OCI-LY7 (cell line): ENCODE measurements around the gene PPT1. TPM values are rescaled to one million over a fixed set of nuclear protein-coding genes. Genes with fewer than 3 reads are reported as not detected.

Source experiments
- BruUV-seq: library from RNA; stranded (reverse); fragments of 400-500 nt; replicated peaks from 2 replicates; lab custom pipeline; 2021; lab: Mats Ljungman, UMichigan
- CTCF ChIA-PET: fragments of 300-600 bp; sonication (Branson Sonifier 250); formaldehyde crosslinking; loops from one replicate; lab custom pipeline; 2022; ENCODE audit warnings: antibody characterized with exemption; ENCODE audit not compliant: unreplicated experiment; lab: Charles Lee
- POLR2A ChIA-PET: fragments of 300-600 bp; sonication (Branson Sonifier 250); formaldehyde crosslinking; loops from one replicate; lab custom pipeline; 2022; ENCODE audit warnings: antibody characterized with exemption; lab: Charles Lee
- DNase-seq: peaks from one replicate; pipeline ENCODE4 v3.0.0-alpha.2; 2015; ENCODE audit warnings: low spot score
- H2AFZ ChIP-seq: fragments of 200-600 bp; sonication (generic), shearing (Covaris generic); 2 replicates; pipeline ENCODE4 v1.6.1; 2014; ENCODE audit warnings: mild to moderate bottlenecking, antibody characterized with exemption, low read length, moderate library complexity
- H3K27ac ChIP-seq: fragments of 200-600 bp; sonication (generic); 2 replicates; pipeline ENCODE4 v1.5.1; 2014; ENCODE audit warnings: mixed run types, low read depth, mild to moderate bottlenecking, moderate library complexity, low read length, inconsistent platforms; ENCODE audit not compliant: poor library complexity, severe bottlenecking
- H3K36me3 ChIP-seq: fragments of 200-600 bp; sonication (generic); 2 replicates; pipeline ENCODE4 v1.6.1; 2014; ENCODE audit warnings: mild to moderate bottlenecking, antibody characterized with exemption, low read length, moderate library complexity, mixed read lengths; ENCODE audit not compliant: insufficient read depth
- H3K4me1 ChIP-seq: fragments of 200-600 bp; sonication (generic); 2 replicates; pipeline ENCODE4 v1.5.1; 2014; ENCODE audit warnings: mild to moderate bottlenecking, low read length; ENCODE audit not compliant: insufficient read depth, poor library complexity, severe bottlenecking
- H3K4me2 ChIP-seq: fragments of 200-600 bp; sonication (generic); 2 replicates; pipeline ENCODE4 v1.6.1; 2014; ENCODE audit warnings: mild to moderate bottlenecking, low read length
- H3K4me3 ChIP-seq: fragments of 200-600 bp; sonication (generic); 2 replicates; pipeline ENCODE4 v1.5.1; 2014; ENCODE audit warnings: mild to moderate bottlenecking, low read depth, low read length; ENCODE audit not compliant: poor library complexity, severe bottlenecking
- H3K79me2 ChIP-seq: fragments of 200-600 bp; sonication (generic); 2 replicates; pipeline ENCODE4 v1.6.1; 2016; ENCODE audit warnings: low read depth, mild to moderate bottlenecking, low read length, moderate library complexity, mixed read lengths; ENCODE audit not compliant: insufficient read depth
- H3K9me2 ChIP-seq: fragments of 200-600 bp; sonication (generic); 2 replicates; pipeline ENCODE4 v1.6.1; 2016; ENCODE audit warnings: mild to moderate bottlenecking, low read length, mixed read lengths; ENCODE audit not compliant: insufficient read depth
- H3K9me3 ChIP-seq: fragments of 200-600 bp; sonication (generic); 2 replicates; pipeline ENCODE4 v1.6.1; 2014; ENCODE audit warnings: mild to moderate bottlenecking, mixed run types, low read length, mixed read lengths
- H4K20me1 ChIP-seq: fragments of 200-600 bp; sonication (generic); 2 replicates; pipeline ENCODE4 v1.6.1; 2014; ENCODE audit warnings: mild to moderate bottlenecking, antibody characterized with exemption, low read length, moderate library complexity, mixed read lengths; ENCODE audit not compliant: insufficient read depth
- EZH2phosphoT487 ChIP-seq: fragments of 200-600 bp; sonication (generic); IDR thresholded peaks from 2 replicates; pipeline ENCODE4 v1.6.1; 2018; ENCODE audit warnings: low read depth, borderline replicate concordance, mild to moderate bottlenecking, mixed run types, antibody characterized with exemption, low read length, moderate library complexity, mixed read lengths
- intact Hi-C: fragments of 100-400 bp; cut with micrococcal nuclease; formaldehyde crosslinking; loops from one replicate; pipeline ENCODE4 v1.10.0; 2022; ENCODE audit not compliant: unreplicated experiment
- total RNA-seq, 2 experiments: library from RNA; depleted of rRNA in 1 of 2; stranded (reverse); fragments of >200 nt in 1 of 2; shearing (Covaris generic) in 1 of 2; gene quantifications; 2 replicates each; pipeline ENCODE4 v1.2.3, GENCODE V29; 2014 to 2022
- TF ChIP-seq, protein P1 (sequence below): fragments of 200-600 bp; sonication (generic); conservative IDR thresholded peaks from 2 replicates; pipeline ENCODE4 v1.5.1; 2014; ENCODE audit warnings: mild to moderate bottlenecking, antibody characterized with exemption, low read length, moderate library complexity, mixed read lengths

PPT1 gene
- total RNA-seq, 2 experiments from 2014 or later: 55.9 to 66.5 TPM

DNA sequence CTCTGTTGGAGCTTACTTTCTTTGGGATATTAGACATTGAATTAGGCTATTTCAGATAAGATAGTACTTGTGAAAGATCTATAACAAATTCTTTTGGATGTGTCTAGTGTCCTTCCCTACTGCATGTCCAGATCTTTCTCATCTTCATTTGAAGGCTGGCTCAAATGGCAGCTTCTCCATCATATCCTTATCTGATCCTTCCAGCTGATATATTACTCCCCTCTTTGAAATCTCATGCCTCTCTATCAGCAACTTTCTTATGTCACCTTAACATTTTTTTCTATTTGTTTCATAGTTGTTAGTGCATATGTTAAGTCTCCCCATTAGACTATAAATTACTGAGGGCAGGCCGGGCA, 39.0 kb downstream of the PPT1 start:
- intact Hi-C loops: no loop called here
- H3K4me3 ChIP-seq: no peak overlapping the region
- ChIA-PET CTCF (interaction anchor here (0.7 to 0.8 kb wide), 2 partner anchors 14 to 139 kb away, joined by 3 read pairs; no protein-coding TSS in a partner anchor), POLR2A (interaction anchor here (1.0 to 2.2 kb wide), 4 partner anchors 10 to 25 kb away, joined by 3 to 13 read pairs (median 3); partner anchors contain the start of gene CAP1)
- no peaks in the 10 kb centered on the region for H3K9me2 ChIP-seq
- DNase-seq: no peak
- no peaks in the 10 kb centered on the region for H4K20me1 ChIP-seq
- TF ChIP-seq, protein P1, sequence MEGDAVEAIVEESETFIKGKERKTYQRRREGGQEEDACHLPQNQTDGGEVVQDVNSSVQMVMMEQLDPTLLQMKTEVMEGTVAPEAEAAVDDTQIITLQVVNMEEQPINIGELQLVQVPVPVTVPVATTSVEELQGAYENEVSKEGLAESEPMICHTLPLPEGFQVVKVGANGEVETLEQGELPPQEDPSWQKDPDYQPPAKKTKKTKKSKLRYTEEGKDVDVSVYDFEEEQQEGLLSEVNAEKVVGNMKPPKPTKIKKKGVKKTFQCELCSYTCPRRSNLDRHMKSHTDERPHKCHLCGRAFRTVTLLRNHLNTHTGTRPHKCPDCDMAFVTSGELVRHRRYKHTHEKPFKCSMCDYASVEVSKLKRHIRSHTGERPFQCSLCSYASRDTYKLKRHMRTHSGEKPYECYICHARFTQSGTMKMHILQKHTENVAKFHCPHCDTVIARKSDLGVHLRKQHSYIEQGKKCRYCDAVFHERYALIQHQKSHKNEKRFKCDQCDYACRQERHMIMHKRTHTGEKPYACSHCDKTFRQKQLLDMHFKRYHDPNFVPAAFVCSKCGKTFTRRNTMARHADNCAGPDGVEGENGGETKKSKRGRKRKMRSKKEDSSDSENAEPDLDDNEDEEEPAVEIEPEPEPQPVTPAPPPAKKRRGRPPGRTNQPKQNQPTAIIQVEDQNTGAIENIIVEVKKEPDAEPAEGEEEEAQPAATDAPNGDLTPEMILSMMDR: no peak
- no peak for TF ChIP-seq EZH2phosphoT487
- H3K4me2 ChIP-seq: peak overlapping the region; percentile 76
- BruUV-seq: no TSS peak
- H3K27ac ChIP-seq: peak overlapping the region; percentile 90
- H3K79me2 ChIP-seq: peaks cover 81% of the 10 kb centered on the region
- peaks cover 73% of the 10 kb centered on the region for H3K36me3 ChIP-seq
- H3K9me3 ChIP-seq: no peaks in the 10 kb centered on the region
- H2AFZ ChIP-seq: no peak overlapping the region
- peaks cover 70% of the 10 kb centered on the region for H3K4me1 ChIP-seq

DNA sequence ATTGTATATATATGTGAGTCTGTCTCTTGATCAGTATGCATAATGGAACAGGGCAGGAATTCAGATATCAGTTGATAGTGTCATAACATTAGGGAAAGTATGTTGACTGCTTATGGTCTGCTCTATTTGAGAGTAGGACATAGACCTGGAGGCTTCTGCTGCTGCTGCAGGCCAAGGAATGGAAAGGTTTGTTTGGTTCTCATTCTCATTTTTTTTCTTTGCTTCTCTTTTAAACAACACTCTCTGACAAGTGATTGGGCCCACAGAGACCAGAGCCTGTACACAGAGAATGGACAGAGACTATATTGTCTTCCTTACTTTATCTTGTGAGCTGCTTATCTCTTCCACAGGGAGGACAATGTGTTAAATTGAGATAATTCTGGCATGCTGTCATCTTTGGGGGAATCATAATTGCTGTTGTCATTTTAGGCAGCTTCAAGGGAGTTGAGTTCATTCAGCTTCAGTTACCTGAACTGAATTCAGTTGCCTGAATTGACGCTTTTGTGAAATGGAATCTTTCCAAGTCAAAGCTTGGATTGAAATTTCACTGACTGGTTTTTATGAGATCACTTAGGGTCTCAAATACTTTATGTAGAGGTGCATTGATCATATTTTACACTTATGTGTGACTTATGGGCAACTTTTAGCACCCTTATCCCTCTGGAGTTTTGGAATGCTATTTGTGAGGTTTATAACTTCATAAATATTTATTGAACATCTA, 39.6 kb downstream of the PPT1 start:
- Histone ChIP-seq H3K4me3 (no peak overlapping the region), H3K9me2 (no peaks in the 10 kb centered on the region), H2AFZ (no peak overlapping the region), H3K4me1 (peaks cover 64% of the 10 kb centered on the region), H3K9me3 (no peaks in the 10 kb centered on the region), H4K20me1 (no peaks in the 10 kb centered on the region), H3K79me2 (peaks cover 81% of the 10 kb centered on the region), H3K4me2 (no peak overlapping the region), H3K36me3 (peaks cover 67% of the 10 kb centered on the region), H3K27ac (peak overlapping the region; percentile 90)
- intact Hi-C loops: no loop called here
- TF ChIP-seq EZH2phosphoT487: no peak
- TF ChIP-seq, protein P1: no peak
- CTCF ChIA-PET: interaction anchor here (0.7 to 1.2 kb wide), 3 partner anchors 11 to 138 kb away, joined by 3 read pairs; no protein-coding TSS in a partner anchor
- POLR2A ChIA-PET: interaction anchor here (0.6 to 2.2 kb wide), 4 partner anchors 9 to 771 kb away, joined by 3 to 13 read pairs (median 3); no protein-coding TSS in a partner anchor
- no TSS peak for BruUV-seq
- no peak for DNase-seq
